Fibroblast of skin of left biceps (primary cell): Measurements from ENCODE around the gene GOLGA6A.

Source experiments
- DNase-seq, 2 experiments: peaks; one replicate each; pipeline ENCODE4 v3.0.0-alpha.2; 2013; ENCODE audit warnings: low read depth in 2 of 2

The GOLGA6A gene

DNA sequence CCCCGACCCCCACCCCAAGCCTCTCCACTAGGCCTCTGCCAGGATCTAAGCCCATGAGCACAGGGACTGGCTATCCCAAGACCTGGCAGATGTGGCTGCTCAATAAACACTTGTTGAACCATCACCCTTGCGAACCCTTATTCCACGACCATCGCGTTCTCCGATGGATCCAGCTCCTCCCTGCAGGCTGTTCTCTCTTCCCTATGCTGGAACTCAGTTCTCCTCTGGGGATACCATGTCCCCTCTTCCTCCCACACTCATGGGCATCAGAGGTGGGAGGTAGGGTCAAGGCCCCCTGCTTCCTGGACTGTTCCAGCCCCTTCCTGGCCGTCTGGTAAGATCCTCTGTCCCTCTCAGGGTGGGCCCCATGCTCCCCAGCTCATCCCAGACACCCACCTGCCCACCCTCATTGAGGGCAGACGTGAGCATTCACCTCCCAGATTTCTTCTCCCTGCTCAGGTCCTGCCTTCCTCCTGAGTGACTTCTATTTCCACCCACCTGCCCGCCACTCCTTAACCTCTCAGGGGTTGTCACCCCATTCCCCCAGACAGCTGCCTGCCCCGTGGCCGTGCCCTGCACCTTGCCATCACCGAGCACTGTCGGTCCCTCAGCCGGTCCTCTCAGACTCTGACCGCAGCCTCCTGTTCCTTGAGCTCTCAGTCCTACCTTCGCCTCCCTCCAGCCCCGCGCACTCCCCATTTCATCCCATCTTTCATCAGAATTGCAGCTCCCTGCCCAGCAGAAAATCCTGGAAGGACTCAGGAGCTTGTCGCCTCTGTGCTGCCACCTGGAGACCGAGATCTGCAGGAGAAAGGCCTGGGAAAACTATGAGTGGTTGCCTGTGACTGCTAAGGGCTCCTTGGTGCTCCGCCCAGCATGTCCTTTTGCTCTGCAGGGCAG is 45.8 kb downstream of the GOLGA6A start:
- DNase-seq = no peak

DNA sequence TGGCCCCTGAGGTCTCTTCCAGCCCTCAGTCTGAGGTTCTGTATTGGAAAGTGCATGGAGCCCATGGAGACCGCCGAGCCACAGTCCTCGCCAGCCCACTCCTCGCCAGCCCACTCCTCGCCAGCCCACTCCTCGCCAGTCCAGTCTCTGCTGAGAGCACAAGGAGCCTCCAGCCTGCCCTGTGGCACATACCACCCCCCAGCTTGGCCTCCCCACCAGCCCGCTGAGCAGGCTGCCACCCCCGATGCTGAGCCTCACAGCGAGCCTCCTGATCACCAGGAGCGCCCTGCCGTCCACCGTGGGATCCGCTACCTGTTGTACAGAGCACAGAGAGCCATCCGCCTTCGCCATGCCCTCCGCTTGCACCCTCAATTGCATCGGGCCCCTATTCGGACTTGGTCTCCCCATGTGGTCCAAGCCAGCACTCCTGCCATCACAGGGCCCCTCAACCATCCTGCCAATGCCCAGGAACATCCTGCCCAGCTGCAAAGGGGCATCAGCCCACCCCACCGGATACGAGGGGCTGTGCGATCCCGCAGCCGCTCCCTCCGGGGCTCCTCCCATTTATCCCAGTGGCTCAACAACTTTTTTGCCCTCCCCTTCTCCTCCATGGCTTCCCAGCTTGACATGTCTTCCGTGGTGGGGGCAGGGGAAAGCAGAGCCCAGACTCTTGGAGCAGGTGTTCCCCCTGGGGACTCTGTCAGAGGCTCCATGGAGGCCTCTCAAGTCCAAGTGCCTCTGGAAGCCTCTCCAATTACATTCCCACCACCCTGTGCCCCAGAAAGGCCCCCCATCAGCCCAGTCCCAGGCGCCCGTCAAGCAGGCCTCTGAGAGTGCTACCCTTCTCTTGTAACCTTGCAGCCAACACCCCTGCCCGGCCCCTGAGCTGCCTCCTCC is 47.0 kb downstream of the GOLGA6A start:
- DNase-seq = no peak

DNA sequence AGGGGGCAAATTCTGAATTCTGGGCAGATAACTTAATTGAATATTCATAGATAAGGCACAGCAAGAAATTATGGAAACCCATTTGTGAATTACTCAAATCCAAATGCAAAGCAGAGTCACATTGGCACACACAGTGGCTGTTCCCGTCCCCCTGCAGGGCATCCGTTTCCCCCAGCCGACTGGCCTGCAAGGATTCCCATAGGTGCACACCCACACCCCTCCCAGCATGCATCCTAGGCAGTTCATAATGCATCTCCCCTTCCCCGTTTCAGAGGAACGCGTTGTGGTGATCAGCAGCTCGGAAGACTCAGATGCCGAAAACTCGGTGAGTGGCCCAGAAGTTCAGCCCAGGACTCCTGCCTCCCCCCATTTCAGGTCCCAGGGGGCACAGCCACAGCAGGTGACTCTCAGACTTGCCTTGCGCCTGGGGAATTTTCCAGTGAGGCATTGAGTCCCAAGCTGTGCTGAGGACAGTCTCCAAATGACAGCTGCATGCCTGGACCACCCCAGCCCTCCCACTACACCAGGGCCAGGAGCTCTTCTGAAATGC is 48.1 kb downstream of the GOLGA6A start:
- no peak for DNase-seq

DNA sequence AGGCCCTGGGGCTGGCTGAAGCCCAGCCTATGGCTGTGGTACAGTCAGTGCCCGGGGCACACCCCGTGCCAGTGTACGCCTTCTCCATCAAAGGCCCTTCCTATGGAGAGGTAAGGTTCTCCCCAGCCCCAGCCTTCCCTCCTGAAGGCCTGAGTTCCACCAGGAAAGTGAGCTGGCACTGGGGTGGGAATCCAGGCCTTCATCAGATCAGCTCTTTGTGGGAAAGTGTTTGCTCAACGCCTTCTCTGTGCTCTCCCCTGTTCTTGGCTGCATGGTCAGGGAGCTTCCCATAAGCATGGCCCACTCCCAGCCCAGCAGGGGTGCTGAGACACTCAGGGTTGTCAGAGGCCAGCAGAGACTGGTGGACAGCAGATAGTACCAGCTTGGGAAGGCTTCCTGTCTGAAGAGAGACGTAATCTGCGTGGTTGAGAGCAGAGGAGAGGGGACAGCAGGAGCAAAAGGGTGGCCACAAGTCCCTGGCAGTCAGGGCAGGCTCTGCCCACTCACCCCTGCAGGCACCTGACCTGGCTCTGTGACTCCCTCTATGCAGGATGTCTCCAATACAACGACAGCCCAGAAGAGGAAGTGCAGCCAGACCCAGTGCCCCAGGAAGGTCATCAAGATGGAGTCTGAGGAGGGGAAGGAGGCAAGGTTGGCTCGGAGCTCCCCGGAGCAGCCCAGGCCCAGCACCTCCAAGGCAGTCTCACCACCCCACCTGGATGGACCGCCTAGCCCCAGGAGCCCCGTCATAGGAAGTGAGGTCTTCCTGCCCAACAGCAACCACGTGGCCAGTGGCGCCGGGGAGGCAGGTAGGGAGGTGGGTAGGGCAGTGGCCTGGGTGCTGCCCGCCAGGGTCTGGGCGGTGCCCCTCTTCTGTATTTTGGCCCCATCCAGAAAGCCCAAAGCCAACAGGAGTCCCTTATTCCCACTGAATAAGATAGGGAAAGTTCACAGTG is 49.5 kb downstream of the GOLGA6A start:
- DNase-seq = no peak

DNA sequence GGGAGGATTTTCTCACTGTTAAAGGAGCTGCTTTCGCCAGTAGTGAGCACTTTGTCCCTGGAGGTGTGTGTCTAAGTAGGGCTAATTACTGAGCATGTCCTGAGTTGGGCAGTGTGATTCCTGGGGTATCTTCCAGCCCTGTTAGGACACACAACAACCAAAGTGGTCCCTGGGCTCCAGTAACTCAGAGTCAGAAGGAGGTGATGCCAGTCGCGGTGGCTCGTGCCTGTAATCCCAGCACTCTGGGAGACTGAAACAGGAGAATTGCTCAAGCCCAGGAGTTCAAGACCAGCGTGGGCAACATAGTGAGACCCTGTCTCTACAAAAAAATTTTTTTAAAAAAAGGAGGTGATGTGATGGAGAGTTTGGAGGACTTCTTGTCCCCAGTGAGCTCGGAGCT is 50.3 kb downstream of the GOLGA6A start:
- DNase-seq = no peak

DNA sequence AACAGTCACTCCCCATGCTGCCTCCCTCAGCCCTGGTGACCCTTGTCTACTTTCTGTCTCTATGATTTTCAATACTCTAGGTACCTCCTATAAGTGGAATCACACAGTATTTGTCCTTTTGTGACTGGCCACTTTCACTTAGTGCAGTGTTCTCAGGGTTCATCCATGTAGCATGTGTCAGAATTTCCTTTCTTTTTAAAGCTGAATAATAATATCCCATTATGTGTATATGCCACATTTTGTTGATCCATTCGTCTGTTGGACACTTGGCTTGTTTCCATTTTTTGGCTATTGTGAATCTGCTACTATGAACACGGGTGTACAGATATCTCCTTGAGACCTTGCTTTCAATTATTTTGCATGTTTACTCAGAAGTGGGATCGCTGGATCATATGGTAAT is 53.7 kb downstream of the GOLGA6A start:
- no peak for DNase-seq

DNA sequence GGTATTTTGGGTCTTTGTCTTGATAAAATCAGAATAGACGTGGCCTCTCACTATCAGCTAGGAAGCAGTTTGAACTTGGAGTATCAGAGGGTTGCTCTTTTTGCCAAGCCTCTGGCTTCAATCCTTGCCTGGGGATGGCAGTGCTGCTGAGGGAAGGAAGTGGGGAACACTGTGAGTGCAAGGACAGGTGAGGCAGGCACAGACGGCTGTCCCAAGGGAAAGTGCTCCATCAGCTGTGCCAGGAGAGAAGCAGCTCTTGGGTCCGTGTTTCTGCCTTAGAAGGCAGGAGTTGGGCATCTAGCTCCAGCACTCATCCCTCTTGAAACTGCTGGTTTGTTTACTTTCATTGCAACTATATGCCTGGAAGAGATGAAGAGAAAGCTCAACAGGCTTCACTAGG is 54.7 kb downstream of the GOLGA6A start:
- no peak for DNase-seq

DNA sequence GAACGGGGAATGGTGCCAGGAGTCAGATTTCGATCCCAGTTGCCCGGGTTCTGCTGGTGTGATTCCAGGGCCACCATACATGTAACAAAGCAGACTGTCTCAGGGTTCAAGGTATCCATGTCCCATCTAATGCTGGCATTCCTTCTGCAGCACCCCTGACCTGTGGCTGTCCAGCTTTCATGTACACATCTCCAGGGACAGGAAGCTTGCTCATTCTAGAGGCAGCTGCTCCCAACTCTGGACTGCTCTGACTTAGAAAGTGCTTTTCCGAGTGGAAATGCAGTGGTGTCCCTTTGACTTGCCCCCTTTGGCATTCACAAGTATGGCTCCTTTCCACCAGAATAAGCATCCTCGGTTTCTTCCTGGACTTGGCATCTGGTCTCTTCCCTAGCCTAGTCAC is 56.9 kb downstream of the GOLGA6A start:
- no peak for DNase-seq

DNA sequence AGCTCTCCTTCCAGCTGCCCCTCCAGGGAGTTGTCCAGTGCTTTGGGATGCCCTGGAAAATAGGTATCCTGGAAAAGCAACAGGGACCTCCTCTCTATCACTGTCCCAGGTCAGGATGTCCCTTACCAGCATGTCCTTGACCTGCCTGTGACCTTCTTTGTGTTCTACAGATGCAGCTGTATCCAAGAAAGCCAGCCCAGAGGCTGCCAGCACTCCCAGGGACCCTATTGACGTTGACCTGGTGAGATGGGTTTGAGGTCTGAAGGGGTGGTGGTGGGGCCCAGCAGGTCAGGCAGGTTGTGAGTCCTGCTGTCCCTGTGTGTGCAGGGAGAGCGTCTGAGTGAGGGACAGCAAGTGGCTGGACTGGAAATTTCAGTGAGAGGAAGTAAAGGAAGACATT is 57.7 kb downstream of the GOLGA6A start:
- no peak for DNase-seq

DNA sequence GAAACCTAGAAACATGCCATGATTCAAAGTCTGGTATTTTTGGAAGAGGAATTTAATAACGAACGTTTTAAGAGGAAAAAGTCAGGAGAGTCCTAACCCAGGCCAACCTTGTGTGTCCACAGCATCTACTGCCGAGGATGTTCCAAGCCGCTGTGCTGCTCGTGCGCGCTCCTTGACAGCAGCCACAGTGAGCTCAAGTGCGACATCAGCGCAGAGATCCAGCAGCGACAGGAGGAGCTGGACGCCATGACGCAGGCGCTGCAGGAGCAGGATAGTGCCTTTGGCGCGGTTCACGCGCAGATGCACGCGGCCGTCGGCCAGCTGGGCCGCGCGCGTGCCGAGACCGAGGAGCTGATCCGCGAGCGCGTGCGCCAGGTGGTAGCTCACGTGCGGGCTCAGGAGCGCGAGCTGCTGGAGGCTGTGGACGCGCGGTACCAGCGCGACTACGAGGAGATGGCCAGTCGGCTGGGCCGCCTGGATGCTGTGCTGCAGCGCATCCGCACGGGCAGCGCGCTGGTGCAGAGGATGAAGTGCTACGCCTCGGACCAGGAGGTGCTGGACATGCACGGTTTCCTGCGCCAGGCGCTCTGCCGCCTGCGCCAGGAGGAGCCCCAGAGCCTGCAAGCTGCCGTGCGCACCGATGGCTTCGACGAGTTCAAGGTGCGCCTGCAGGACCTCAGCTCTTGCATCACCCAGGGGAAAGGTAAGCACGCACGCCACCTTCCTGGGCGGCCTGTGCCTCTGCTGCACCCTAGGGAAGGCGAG is 59.5 kb downstream of the GOLGA6A start:
- no peak for DNase-seq
